GM19397 (cell line): ENCODE results near the gene MYOCD.

Experiments
- ATAC-seq: cut with Tn5 transposase; IDR thresholded peaks from one replicate; pipeline ENCODE4 v1.9.1; 2021; ENCODE audit warnings: mild to moderate bottlenecking, moderate library complexity; ENCODE audit not compliant: unreplicated experiment

MYOCD gene

GRCh38 chr17:12693640-12694039, 27.9 kb downstream of the MYOCD start:
- no peak for ATAC-seq

- no peak for ATAC-seq
Observed at GRCh38 chr17:12706070-12706469, 40.4 kb downstream of the MYOCD start.

GRCh38 chr17:12709063-12709462, 43.4 kb downstream of the MYOCD start:
- no peak for ATAC-seq

- no peak for ATAC-seq
Observed at GRCh38 chr17:12712415-12712814, 46.7 kb downstream of the MYOCD start.

GRCh38 chr17:12712941-12713340, 47.3 kb downstream of the MYOCD start:
- no peak for ATAC-seq

- ATAC-seq, result no peak
Observed at GRCh38 chr17:12719948-12720347, 54.3 kb downstream of the MYOCD start.

GRCh38 chr17:12721581-12721980, 55.9 kb downstream of the MYOCD start:
- no peak for ATAC-seq

- no peak for ATAC-seq
Observed at GRCh38 chr17:12722282-12722681, 56.6 kb downstream of the MYOCD start.

GRCh38 chr17:12726131-12726530, 60.4 kb downstream of the MYOCD start:
- ATAC-seq, result no peak

- ATAC-seq, result no peak
Observed at GRCh38 chr17:12727076-12727760, 61.5 kb downstream of the MYOCD start.

GRCh38 chr17:12727881-12728280, 62.2 kb downstream of the MYOCD start:
- no peak for ATAC-seq

GRCh38 chr17:12729086-12729485, 63.4 kb downstream of the MYOCD start:
- ATAC-seq, result no peak

- no peak for ATAC-seq
Observed at GRCh38 chr17:12730421-12730820, 64.7 kb downstream of the MYOCD start.

- ATAC-seq, result no peak
Observed at GRCh38 chr17:12730931-12731521, 65.3 kb downstream of the MYOCD start.

- no peak for ATAC-seq
Observed at GRCh38 chr17:12731839-12732238, 66.1 kb downstream of the MYOCD start.

- ATAC-seq, result no peak
Observed at GRCh38 chr17:12732366-12732765, 66.7 kb downstream of the MYOCD start.

GRCh38 chr17:12734926-12735325, 69.2 kb downstream of the MYOCD start:
- ATAC-seq, result no peak

- no peak for ATAC-seq
Observed at GRCh38 chr17:12735517-12735916, 69.8 kb downstream of the MYOCD start.

- ATAC-seq, result no peak
Observed at GRCh38 chr17:12736526-12736925, 70.8 kb downstream of the MYOCD start.

GRCh38 chr17:12737740-12738469, 72.2 kb downstream of the MYOCD start:
- ATAC-seq, result no peak

GRCh38 chr17:12738624-12739023, 72.9 kb downstream of the MYOCD start:
- ATAC-seq, result no peak

GRCh38 chr17:12739500-12739899, 73.8 kb downstream of the MYOCD start:
- ATAC-seq, result no peak
